Neural crest cell (in vitro differentiated cells): ENCODE results near the gene MYO10. TPM values are rescaled to one million over a fixed set of nuclear protein-coding genes. Genes with fewer than 3 reads are reported as not detected.

ENCODE experiments used
- DNase-seq: peaks from one replicate; pipeline ENCODE4 v3.0.0; 2021; ENCODE audit warnings: low read depth, mixed read lengths, low spot score
- H3K27ac Mint-ChIP-seq: one replicate; pipeline ENCODE4 v1.8.0; 2021; ENCODE audit warnings: mild to moderate bottlenecking, mixed read lengths; ENCODE audit not compliant: unreplicated experiment
- H3K27me3 Mint-ChIP-seq: 2 replicates; pipeline ENCODE4 v1.8.0; 2021; ENCODE audit warnings: low read depth, mild to moderate bottlenecking, mixed read lengths
- H3K36me3 Mint-ChIP-seq: 2 replicates; pipeline ENCODE4 v1.8.0; 2021; ENCODE audit warnings: low read depth, mild to moderate bottlenecking, mixed read lengths
- H3K4me1 Mint-ChIP-seq: 2 replicates; pipeline ENCODE4 v1.8.0; 2021; ENCODE audit warnings: mixed read lengths
- H3K4me3 Mint-ChIP-seq: one replicate; pipeline ENCODE4 v1.8.0; 2021; ENCODE audit warnings: mild to moderate bottlenecking, mixed read lengths
- H3K9me3 Mint-ChIP-seq: 2 replicates; pipeline ENCODE4 v1.8.0; 2021; ENCODE audit warnings: mixed read lengths
- total RNA-seq: library from RNA; stranded (reverse); gene quantifications from 2 replicates; pipeline ENCODE4 v1.2.1, GENCODE V29; 2021
- TF ChIP-seq, protein P1 (sequence below): fragments of 200-600 bp; sonication (generic); conservative IDR thresholded peaks from 2 replicates; pipeline ENCODE4 v1.5.0; 2021; ENCODE audit warnings: antibody characterized with exemption, mild to moderate bottlenecking

The MYO10 gene
- total RNA-seq, 1 donor from 2014 or later = 94.4 TPM

DNA sequence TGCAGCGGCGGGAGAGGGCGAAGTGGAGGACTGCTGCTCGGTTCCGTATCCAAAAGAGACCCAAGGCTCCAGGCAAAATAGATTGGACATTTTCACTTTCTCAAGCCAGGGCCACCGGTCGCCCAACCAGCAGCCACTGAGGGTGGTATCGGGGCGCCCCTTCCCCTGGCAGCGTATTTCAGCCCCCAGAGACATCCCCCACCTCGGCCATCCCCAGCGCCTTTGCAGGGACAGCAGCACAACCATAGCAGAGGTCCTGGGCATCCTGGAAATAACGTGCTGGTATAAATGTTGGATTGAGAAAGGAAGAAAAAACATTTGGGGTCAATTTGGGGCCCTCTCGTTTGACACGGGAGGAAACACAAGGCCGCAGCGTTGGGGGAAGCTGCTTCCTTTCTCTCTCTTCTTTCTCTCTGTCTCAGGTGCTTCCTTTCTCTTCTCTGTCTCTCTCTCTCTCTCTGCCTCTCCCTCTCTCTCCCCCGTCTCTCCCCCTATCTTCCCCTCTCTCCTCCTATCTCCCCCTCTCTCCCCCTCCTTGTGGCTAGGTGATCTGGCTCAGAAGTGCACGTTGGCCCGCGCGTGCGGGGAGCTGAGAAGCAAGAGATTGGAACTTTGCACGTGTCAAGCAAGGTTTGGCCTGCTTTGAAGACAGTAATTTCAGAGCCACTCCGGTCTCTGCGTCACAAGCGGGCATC, 318.7 kb downstream of the MYO10 start:
- TF ChIP-seq, protein P1, sequence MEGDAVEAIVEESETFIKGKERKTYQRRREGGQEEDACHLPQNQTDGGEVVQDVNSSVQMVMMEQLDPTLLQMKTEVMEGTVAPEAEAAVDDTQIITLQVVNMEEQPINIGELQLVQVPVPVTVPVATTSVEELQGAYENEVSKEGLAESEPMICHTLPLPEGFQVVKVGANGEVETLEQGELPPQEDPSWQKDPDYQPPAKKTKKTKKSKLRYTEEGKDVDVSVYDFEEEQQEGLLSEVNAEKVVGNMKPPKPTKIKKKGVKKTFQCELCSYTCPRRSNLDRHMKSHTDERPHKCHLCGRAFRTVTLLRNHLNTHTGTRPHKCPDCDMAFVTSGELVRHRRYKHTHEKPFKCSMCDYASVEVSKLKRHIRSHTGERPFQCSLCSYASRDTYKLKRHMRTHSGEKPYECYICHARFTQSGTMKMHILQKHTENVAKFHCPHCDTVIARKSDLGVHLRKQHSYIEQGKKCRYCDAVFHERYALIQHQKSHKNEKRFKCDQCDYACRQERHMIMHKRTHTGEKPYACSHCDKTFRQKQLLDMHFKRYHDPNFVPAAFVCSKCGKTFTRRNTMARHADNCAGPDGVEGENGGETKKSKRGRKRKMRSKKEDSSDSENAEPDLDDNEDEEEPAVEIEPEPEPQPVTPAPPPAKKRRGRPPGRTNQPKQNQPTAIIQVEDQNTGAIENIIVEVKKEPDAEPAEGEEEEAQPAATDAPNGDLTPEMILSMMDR = no peak
- no peak overlapping the region for H3K27ac Mint-ChIP-seq
- no peak overlapping the region for H3K4me3 Mint-ChIP-seq
- H3K4me1 Mint-ChIP-seq = peaks cover 8% of the 10 kb centered on the region
- H3K9me3 Mint-ChIP-seq = no peaks in the 10 kb centered on the region
- no peak for DNase-seq
- no peaks in the 10 kb centered on the region for H3K36me3 Mint-ChIP-seq
- H3K27me3 Mint-ChIP-seq = peaks cover 19% of the 10 kb centered on the region

DNA sequence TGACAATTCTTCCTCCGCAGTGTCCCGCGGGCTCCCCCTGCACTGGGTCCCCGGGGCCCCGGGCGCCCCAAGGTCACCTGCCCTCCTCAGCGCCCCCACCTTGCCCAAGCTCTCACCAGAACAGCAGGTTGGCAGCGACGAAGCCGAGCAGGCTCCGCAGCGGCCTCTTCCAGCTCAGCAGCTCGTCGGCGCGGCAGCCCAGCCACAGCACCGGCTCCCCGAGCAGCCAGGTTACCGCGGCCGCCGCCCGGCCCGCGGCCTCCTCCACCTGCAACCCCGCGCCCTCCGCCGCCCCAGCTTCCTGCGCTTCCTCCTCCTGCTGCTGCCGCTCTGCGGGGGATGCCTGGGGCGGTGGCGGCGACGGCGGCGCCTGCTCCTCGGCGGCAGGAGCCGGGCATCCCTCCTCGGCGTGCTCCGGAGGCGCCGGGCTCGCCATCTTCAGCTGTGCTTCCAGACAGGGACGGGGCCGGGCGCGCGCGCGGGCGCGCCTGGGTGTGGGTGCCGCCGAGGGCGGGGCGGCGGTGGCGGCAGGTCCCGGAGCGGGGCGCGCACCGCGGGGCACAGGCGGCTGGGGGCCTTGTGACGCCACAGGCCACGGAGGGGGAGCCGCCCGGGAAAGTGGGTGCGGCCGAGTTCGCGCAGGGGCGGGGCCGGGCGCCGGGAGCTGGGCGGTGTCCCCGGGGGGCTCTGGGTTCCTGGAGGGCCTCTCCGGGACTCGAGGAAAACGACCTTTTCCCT, 319.4 kb downstream of the MYO10 start, which contains the start of gene RETREG1:
Gene RETREG1 (minus strand): TSS at position 462 of the 738 bp plus-strand sequence. CDS start 26 bp downstream, at position 436.
- DNase-seq = peak; percentile 39
- peaks cover 8% of the 10 kb centered on the region for H3K4me1 Mint-ChIP-seq

GRCh38 chr5:16615741-16616535, 320.1 kb downstream of the MYO10 start:
- TF ChIP-seq, protein P1 = no peak
- no peaks in the 10 kb centered on the region for H3K9me3 Mint-ChIP-seq
- peaks cover 22% of the 10 kb centered on the region for H3K27me3 Mint-ChIP-seq
- no peak for DNase-seq
- H3K4me1 Mint-ChIP-seq = peaks cover 8% of the 10 kb centered on the region
- no peak overlapping the region for H3K27ac Mint-ChIP-seq
- no peaks in the 10 kb centered on the region for H3K36me3 Mint-ChIP-seq
- H3K4me3 Mint-ChIP-seq = peak overlapping the region; percentile 88

More for the DNA sequence above, 319.4 kb downstream of the MYO10 start, which contains the start of gene RETREG1:
- TF ChIP-seq, protein P1 = no peak
- Mint-ChIP-seq H3K27me3 (peaks cover 20% of the 10 kb centered on the region), H3K4me3 (peak within 1 kb of the TSS; percentile 88), H3K27ac (no peak within 1 kb of the TSS), H3K9me3 (no peaks in the 10 kb centered on the region), H3K36me3 (no peaks in the 10 kb centered on the region)

DNA sequence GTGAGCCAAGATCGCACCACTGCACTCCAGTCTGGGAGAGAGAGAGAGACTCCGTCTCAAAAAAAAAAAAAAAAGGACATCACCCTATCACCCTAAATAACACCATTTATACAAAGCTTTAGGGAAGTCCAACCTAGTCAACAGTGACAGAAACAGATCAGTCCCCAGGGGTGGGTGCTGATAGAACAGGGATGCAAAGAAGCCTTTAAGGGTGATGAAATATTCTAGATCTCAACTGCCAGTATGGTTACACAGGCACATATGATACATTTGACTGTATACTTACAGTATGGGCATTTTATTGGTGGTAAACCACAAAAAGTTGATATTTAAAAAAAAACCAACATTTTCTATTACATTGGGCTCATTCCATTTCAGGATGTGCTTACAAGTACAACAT, 324.1 kb downstream of the MYO10 start:
- H3K4me3 Mint-ChIP-seq = no peak overlapping the region
- TF ChIP-seq, protein P1 = no peak
- H3K27me3 Mint-ChIP-seq = peaks cover 20% of the 10 kb centered on the region

More for the DNA sequence above, 324.1 kb downstream of the MYO10 start:
- H3K4me1 Mint-ChIP-seq = peaks cover 8% of the 10 kb centered on the region
- no peak overlapping the region for H3K27ac Mint-ChIP-seq
- H3K36me3 Mint-ChIP-seq = no peaks in the 10 kb centered on the region
- no peak for DNase-seq
- H3K9me3 Mint-ChIP-seq = no peaks in the 10 kb centered on the region
